ENCODE measurements around the gene PRAMEF12.
"Not testable (repeated sequence)": the region's sequence is repeated elsewhere in the genome, so short reads cannot be mapped to it uniquely, and the experiment has no call there.

Gene PRAMEF12

DNA sequence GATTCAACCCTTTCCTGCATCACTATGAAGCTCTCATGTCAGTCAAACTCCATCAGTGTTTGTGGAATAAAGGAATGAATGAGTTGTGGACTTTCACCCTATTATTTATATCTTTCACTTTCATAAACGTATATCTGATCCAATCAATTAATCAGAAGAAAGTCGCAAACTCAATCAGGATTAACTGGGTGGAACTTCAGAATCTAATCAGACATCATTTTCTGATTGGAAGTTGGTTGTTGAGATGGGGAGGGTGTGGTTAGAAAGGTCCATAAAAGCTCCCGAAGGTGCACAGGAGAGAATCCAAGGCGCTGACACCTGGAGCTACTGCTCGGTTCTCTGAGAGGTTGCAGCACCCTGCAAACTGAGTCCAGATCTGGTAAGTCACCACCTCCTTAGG, at the start of gene PRAMEF12:
TSS of gene PRAMEF12 (plus strand) at position 301 of the 400 bp plus-strand sequence. CDS start 1,130 bp downstream, outside the sequence.
- DNase-seq = no peak

DNA sequence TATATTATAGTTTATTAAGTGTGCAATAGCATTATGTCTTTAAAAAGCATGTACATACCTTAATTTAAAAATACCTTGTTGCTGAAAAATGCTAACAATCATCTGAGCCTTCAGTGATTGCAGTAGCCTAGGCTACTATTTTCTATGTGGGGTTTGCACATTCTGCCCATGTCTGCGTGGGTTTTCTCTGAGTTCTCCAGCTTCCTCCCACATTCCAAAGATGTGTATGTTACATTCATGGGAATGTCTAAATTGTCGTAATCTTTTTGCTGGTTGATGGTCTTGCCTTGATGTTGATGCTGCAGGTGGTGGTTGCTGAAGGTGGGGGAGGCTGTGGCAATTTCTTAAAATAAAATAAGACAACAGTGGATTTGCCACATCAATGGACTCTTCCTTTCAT, 45.1 kb upstream of the PRAMEF12 start:
- DNase-seq = no peak

DNA sequence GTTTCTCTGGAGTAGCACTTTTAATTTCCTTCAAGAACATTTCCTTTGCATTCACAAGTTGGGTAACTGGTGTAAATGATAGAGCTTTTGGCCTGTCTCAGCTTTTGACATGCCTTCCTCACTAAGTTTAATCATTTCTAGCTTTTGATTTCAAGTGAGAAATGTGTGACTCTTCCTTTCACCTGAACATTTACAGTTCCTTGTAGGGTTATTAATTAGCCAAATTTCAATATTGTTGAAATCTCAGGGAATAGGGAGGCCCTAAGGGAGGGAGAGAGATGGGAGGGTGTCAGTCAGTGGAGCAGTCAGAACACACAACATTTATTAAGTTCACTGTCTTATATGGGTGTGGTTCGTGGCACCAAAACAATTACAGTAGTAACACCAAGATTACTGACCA, 43.4 kb upstream of the PRAMEF12 start:
- no peak for DNase-seq

DNA sequence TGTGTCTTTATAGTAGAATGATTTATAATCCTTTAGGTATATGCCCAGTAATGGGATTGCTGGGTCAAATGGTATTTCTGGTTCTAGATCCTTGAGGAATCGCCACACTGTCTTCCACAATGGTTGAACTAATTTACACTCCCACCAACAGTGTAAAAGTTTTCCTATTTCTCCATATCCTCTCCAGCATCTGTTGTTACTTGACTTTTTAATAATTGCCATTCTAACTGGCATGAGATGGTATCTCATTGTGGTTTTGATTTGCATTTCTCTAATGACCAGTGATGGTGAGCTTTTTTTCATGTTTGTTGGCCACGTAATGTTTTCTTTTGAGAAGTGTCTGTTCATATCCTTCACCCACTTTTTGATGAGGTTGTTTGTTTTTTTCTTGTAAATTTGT, 42.5 kb upstream of the PRAMEF12 start:
- not testable (repeated sequence) for DNase-seq

DNA sequence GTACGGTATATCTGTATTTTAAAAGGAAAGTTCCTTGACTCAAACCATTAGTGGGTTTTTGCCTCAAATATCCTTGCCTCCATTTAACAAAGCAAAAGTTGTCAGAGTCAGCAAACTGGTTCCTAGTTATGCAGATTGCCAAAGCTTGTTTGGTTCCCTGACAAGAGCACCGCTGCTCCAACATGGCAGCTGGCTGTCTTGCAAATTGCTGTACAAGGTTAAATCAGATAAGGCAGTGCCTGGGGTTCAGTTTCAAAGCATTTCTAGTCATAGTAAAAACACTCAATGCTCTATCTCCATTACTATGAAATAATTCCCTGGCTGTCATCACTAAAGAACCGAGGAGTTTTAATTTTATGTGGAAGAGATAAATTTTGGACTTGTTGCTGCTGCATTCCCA, 38.9 kb upstream of the PRAMEF12 start:
- DNase-seq = no peak

DNA sequence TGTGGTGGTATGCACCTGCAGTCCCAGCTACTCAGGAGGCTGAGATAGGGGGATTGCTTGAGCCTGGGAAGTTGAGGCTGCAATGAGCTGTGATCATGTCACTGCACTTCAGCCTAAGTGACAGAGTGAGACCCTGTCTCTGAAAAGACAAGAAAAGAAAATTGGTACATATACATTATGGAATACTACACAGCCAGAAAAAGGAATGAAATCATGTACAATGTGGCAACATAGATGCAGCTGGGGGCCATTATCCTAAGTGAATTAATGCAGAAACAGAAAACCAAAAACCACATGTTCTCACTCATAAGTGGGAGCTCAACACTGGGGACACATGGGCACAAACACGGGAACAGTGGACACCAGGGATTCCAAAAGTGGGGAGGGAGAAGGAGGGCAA, 34.6 kb upstream of the PRAMEF12 start:
- DNase-seq = no peak

DNA sequence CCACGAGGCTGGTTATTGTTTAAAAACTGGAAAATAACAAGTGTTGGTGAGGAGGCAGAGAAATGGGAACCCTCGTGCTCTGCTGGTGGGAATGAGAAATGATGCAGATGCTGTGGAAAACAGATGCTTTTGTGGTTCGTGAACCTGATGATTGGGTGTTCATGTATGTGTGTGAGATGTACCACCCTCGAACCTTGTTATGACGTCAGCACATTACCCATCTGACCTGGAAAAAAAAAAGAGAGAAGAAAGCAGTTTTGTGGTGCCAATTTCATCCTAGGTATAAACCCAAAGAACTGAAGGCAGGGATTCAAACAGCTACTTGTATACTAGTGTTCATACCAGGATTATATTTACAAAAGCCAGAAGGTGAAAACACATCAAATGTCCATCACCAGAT, 33.9 kb upstream of the PRAMEF12 start:
- DNase-seq = no peak

DNA sequence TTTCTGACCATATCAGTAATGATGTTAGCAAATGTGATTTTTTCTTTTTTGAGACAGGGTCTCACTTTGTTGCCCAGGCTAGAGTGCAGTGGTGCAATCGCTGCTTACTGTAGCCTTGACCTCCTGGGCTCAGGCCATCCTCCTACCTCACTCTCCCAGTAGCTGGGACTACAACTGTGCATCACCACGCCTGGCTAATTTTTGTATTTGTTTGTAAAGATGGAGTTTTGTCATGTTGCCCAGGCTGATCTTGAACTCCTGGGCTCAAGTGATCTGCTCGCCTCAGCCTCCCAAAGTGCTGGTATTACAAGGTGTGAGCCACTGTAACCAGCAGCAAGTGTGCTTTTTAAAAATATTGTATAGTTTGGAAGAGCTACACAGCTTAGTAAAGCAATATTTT, 31.6 kb upstream of the PRAMEF12 start:
- DNase-seq = no peak

DNA sequence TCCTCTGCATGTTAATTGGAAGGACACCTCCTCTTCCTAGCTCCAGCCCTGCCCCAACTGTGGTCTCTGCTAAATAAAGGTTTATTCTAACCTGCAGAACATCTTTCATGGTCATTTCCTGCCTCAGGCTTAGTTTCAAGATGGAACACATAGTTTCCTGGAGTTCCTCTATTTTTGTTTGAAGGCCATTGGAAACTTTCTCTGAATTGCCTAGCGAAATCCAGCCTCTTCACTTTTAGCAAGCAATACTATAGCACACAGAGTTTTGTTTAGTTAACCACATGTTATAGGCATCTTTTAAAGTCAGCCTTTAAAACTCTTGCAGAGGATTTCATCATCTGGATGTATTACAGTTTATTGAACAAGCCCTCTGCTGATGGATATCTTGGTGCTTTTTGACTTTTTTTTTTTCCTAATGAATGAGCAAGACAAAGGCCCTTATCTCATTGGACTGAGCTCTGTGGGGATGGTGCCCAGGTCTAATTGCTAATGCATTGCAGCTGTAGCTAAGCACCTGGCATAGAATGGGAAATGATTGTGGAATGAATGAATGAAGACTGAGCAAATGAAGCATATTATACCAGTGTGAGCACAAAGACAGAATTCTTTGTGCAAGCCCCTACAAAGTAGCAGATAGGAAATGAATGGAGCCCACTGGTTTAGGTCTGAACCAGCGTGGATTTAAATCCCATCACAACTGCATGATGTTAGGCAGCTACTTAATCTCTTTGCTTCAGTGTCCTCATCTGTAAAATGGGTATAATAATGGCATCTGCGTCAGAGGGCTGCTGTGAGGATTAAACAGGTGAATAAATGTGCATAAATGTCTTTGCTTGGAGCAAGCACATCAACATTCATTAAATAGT, 28.2 kb upstream of the PRAMEF12 start:
- no peak for DNase-seq

DNA sequence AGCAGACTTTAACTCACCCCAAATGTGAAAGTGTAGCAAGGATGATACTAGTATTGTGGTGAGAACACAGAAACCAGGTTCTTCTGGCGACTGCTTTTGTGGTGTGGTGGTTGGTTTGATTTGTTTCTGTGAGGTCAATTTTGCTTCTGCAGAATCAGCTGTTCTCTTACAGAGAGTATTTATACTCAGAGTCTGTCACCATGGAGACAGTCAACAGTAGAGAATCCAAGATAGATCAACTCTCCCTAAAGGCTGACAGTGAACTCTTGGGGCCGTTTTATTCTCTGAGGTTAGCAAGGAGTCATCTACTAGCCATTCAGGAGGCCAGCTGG, 27.6 kb upstream of the PRAMEF12 start, which contains the start of gene CFAP107:
TSS of gene CFAP107 (plus strand) at position 209 of the 332 bp plus-strand sequence. CDS start 231 bp downstream, outside the sequence.
- DNase-seq = no peak

DNA sequence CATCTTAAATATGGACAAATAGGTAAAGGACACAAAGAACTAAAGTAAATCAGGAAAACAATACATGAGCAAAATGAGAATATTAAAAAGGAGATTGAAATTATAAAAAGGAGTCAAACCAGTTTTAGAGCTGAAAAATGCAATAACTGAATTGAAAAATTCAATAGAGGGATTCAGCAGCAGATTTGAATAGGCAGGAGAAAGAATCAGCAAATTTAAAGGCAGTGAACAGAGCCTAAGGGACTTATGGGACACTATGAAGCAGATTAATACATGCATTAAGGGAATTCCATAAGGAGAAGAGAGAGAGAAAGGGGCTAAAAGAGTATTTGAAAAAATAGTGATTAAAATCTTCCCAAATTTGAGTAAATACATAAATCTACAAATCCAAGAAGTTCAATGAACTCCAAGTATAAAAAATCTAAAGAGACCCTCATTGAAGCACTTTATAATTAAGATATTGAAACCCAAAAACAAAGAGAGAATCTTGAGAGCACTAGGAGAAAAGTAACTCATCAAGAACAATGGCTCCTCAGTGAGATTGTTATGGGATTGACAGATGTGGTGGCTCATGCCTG, 24.7 kb upstream of the PRAMEF12 start:
- DNase-seq = no peak

DNA sequence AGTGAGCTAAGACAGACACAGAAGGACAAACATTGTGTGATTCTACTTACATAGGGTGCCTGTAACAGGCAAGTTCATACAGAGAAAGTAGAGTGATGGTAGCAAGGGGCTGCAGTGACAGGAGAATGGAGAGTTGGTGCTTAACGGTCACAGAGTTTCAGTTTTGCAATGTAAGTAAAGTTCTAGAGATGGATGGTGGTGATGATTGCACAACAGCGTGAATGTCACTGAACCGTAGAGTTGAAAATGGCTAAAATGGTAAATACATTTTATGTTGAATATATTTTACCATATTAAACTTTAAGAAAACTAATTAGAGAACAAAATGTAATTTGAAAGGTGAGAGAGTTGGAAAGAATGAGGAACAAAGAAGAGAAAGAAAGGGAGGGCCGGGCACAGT, 18.8 kb upstream of the PRAMEF12 start:
- no peak for DNase-seq

DNA sequence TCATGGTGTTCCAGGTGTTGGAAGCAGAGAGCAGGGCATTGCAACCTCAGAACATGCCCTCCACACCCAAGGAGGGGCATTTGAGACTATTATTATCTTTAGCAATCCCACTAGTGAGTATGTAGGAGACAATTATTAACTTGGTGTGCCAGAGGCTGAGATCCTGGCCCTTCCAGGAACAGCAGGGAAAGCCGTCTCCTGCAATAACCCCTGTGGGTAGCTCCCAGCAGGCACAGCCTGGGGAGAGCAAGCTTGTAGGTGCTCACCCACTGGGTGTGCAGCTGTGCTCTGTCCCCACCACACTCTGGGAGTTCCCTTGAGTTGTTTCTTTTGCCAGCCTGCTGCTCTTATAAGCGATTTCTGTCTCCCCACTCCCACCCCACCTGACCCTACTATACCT, 17.3 kb upstream of the PRAMEF12 start:
- no peak for DNase-seq

DNA sequence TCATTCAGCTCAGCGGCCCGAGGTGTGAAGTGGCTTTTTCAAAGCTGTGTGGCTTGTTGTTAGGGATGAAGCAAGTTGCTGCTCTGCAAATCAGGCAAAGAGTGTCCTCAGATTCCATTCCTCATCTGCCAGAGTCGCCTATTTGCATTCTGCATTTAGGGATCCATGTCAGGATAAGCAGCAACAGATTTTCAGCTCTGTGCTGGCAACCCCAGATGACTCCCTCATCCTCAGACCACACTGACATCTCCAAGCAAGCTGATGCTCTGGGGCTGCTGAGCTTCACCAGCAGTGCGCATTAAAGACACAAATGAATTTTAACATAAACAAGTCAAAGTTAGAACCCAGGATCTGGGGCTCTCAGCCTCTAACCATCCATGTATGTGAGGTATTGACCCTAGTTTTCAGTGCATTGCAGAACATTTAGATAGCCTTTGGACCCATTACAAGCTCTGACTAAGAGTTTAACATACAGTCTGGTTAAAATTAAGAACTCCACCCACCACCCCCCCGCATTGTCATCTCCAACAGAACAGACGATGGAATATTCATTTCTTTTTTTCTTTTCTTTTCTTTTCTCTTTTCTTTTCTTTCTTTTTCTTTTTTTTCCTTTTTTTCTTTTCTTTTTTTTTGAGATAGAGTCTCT, 16.6 kb upstream of the PRAMEF12 start:
- DNase-seq = no peak

DNA sequence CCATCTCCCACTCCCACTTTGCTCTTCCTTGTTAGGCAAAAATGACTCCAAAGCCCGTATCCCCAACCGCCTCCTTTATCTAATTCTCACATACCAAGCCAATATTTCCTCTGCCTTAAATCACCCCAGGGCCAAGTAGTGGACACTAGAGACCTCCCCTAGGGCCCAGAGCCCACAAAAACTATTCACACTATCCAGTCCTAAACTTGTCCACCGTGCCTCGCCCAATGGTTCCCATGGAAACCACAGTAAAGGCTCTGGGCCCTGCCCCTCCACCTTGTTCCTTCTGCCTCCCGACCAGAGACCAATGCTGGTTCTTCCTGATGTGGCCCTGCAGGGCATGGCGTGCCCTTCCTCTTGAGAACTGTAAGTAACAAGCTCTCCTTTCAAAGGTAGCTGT, 15.7 kb upstream of the PRAMEF12 start:
- DNase-seq = no peak

DNA sequence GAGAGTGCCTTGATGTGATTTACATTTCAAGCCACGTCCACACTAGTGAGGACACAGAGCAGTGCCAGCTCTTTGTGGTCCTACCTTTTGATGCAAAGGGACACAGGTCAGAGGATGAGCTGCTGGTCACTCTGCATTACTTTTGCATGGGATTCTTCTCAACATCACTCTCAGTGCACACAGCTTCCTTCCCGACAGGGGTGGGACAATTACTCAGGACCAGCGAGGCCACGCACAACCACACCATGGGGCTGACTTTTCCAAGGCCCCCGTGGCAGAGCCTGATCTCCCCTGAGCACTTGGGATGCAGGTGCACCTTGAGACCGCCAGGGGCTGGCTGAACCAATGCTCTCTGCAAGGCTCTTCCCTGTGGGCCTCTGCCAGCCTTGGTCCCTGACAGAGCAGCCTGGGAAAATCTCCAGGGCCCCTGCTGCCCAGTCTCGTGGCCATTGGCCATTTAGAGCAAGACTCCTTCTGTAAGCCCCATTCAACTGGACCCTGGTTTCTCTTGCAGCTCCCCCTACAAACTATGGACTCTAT, 13.2 kb upstream of the PRAMEF12 start:
- no peak for DNase-seq

DNA sequence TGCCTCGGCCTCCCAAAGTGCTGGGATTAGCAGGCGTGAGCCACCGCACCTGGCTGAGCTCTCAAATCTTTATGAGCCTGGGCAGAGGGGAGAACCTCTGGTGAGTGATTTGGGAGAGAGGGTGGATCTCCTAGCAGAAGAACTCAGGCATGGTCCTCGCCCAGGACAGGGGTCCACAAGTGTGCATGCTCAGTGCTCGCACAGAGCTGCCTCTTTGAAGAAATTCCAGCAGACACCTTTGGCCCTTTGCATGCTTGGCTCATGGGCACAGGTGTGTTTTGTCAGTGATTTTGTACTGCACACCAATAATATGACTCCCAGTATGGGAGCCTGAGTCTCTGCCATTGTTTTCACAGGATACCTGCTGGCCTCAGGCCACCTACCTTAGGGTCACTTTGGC, 11.8 kb upstream of the PRAMEF12 start:
- no peak for DNase-seq

DNA sequence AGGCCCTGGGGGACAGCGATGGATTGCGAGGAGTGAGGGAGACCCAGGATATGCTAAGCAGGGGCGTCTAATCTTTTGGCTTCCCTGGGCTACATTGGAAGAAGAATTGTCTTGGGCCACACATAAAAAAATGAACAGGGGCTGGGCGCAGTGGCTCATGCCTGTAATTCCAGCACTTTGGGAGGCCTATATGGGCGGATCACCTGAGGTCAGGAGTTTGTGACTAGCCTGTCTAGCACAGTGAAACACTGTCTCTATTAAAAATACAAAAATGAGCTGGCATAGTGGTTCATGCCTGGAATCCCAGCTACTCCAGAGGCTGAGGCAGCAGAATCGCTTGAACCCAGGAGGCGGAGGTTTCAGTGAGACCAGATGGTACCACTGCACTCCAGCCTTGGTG, 10.8 kb upstream of the PRAMEF12 start:
- DNase-seq = no peak

DNA sequence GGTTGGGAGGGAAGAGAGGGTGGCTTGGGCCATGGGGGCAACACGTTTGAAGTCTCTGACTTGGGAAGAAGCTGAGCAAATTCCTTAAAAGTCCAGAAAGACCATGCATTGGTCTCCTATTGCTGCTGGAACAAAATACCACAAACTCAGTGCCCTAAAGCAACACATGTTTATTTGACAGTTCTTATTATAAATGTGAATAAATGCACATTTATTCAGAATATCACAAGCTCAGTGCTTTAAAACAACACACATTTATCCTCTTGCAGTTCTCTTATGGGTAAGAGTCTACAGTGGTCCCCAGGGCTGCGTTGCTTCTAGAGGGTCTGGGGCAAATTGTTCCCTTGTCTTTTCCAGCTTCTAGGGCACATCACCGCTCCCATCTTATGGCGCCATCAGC, 10.1 kb upstream of the PRAMEF12 start:
- no peak for DNase-seq

DNA sequence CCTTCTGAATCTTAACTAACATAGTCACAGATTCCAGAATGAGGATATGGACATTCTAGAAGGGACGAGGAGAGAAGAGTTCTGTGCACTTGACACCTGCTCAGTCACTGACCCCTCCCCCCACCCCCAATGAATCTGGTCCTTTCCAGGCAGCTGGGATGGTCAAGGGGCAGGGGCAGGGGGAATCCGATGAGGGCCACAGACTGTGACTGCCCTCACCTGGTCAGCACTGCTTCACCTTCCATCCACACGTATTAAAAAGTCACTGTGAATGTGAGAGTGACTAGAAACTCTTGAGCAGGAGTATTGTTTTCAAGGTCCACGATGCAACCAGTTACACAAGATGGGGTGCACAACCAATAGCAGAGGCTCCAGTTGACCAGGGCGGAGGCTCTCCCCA, 9.5 kb upstream of the PRAMEF12 start:
- no peak for DNase-seq

DNA sequence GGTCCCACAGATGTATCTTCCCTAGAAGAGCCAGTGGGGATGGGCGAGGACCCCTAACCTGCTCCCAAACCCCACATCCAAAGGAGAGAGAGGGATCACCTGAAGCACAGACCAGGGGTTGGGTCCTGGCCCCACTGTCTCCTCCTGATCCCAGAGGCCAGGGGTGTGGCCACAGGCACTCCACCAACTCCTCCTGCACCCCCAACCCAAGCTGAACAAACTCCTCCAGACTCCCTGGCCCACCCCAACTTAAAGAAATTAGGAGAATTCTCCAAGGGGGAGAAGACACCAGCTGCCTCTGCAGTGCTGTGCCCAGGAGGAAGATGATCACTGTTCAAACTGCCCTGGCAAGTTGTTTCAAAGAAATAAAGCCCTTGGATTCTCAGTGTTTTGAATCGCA, 4.5 kb upstream of the PRAMEF12 start:
- DNase-seq = no peak

DNA sequence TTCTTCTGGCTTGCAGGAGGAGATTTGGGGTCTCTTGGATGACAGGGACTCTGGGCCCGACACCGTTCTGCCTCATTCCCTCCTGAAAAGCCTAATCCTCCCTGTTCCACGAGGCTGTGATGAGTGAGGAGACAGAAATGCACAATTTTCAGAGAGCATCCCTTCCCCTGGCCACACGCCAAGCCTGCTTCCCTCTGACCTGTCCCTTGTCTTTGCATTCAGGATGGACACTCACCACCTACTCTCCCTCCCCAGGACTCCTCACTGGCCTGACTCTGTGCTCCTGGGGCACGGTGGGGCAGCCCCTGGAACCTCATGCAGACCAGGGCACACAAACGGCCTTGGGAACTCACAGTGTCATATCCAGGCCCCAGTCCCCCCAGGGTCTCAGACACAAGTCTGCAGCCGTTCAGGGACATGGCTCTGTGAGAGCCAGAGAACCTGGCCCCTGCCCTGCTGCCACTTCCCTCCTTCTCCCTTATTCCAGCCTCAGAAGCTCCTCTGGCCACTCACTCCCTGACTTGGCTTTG, 3.5 kb upstream of the PRAMEF12 start:
- no peak for DNase-seq

DNA sequence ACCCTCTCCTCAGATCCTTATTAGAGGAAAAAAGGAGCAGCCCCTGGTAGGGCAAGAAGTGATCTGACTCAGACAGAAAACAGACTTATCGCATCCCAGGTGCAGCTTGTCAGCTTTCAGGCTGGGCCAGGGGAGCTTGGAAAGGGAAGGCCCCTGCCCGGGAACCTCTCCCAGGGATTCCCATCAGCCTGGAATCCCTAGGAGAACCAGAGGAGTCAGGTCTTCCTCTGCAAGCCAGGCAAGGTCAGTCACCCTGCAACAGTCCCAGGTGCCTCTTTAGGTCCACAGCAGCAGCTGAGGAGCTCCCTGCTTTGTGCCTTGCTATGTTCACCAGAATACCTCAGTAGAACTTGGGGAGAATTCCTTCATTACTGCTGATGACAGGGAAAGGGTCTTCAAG, 2.9 kb upstream of the PRAMEF12 start:
- no peak for DNase-seq

DNA sequence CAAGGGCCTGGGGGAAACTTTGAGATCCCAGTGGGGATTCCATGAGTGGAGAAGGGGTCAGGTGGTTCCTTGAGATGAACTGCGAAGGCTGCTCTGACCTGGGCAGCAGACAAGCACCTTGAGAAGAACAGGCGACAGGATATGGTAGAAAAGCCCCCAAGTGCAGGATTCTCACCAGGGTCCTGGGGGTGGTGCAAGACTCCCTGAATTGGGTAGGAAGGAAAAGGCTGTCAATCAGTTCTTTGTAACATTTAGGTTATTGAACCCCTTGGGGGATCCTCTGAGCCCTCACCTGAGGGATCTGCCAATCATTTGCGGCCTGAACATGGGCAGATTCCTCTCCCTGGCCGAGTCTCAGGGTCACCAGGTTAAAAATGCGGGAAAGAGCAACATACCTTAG, 2.4 kb upstream of the PRAMEF12 start:
- no peak for DNase-seq
